IMR-90 (cell line): ENCODE results near the gene SSR3.

Experiments used
- BHLHE40 ChIP-seq: fragments of 150-350 bp; IDR thresholded peaks from 2 replicates; pipeline ENCODE4 v1.6.1; 2016; ENCODE audit warnings: mild to moderate bottlenecking, low read depth, low read length
- CEBPB ChIP-seq: IDR thresholded peaks from 2 replicates; pipeline ENCODE4 v1.6.1; 2012; ENCODE audit warnings: low read depth, low read length, improper control_type of control experiment
- FOS ChIP-seq: fragments of 150-350 bp; IDR thresholded peaks from 2 replicates; pipeline ENCODE4 v1.6.1; 2016; ENCODE audit warnings: low read depth, low read length
- MAFK ChIP-seq: IDR thresholded peaks from 2 replicates; pipeline ENCODE4 v1.6.1; 2012; ENCODE audit warnings: low read depth, low read length, improper control_type of control experiment
- MAZ ChIP-seq: IDR thresholded peaks from 2 replicates; pipeline ENCODE4 v1.6.1; 2012; ENCODE audit warnings: low read depth, mild to moderate bottlenecking, low read length, improper control_type of control experiment, moderate library complexity, borderline replicate concordance
- MXI1 ChIP-seq: IDR thresholded peaks from 2 replicates; pipeline ENCODE4 v1.6.1; 2012; ENCODE audit warnings: low read depth, mild to moderate bottlenecking, low read length, moderate library complexity, borderline replicate concordance
- POLR2A ChIP-seq: IDR thresholded peaks from 2 replicates; pipeline ENCODE4 v1.6.1; 2012; ENCODE audit warnings: mild to moderate bottlenecking, low read depth, low read length
- RAD21 ChIP-seq: IDR thresholded peaks from 2 replicates; pipeline ENCODE4 v1.6.1; 2012; ENCODE audit warnings: low read length, improper control_type of control experiment
- RCOR1 ChIP-seq: IDR thresholded peaks from 2 replicates; pipeline ENCODE4 v1.6.1; 2012; ENCODE audit warnings: mild to moderate bottlenecking, low read length, improper control_type of control experiment; ENCODE audit not compliant: insufficient replicate concordance
- RFX5 ChIP-seq: IDR thresholded peaks from 2 replicates; pipeline ENCODE4 v1.8.0; 2012; ENCODE audit warnings: low read depth, mild to moderate bottlenecking, low read length, moderate library complexity
- SMC3 ChIP-seq: fragments of 150-350 bp; IDR thresholded peaks from 2 replicates; pipeline ENCODE4 v1.6.1; 2016; ENCODE audit warnings: low read depth, mild to moderate bottlenecking, antibody characterized with exemption, low read length, moderate library complexity
- TF ChIP-seq, protein P1 (sequence below): conservative IDR thresholded peaks from 2 replicates; pipeline ENCODE4 v1.5.1; 2012; ENCODE audit warnings: mild to moderate bottlenecking, low read depth, low read length, improper control_type of control experiment
- TF ChIP-seq, protein P2 (sequence below): fragments of 150-350 bp; IDR thresholded peaks from 2 replicates; pipeline ENCODE4 v1.6.1; 2016; ENCODE audit warnings: low read depth, mild to moderate bottlenecking, low read length, moderate library complexity, borderline replicate concordance
- TF ChIP-seq, protein P3 (sequence below): fragments of 150-350 bp; IDR thresholded peaks from 2 replicates; pipeline ENCODE4 v1.6.1; 2017; ENCODE audit warnings: mild to moderate bottlenecking, antibody characterized with exemption, low read length, low read depth

DNA sequence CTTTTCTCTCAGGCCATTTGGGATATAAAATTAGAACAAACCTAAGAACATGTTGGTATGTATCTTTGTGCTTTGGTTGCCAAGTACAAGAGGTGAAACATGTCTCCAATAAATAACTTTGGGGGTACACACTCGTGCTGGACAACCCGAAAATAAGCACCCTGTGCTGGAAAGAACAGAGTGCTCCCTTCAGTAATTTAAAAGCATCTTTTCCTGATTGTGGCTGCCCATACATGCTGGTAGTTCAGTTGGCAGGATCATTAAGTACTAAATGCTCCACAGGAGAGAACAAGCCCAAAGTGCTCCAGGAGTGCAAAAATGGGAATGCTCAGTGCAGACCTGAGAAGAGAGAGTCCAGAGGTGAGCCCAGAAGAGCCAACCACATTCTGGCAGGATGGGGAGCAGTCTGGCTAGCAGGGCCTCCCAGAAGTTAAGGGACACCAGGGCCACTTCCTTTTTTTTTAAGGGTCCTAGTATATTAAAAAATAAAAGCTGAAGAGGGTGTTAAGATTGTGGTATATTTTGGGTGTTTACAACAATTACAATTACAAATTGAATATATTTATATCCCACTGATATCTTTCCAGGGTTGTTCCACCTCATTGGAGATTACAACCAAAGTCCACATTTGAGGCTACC is 48.6 kb upstream of the SSR3 start:
- no peak for TF ChIP-seq RAD21
- TF ChIP-seq POLR2A: no peak
- TF ChIP-seq, protein P1, sequence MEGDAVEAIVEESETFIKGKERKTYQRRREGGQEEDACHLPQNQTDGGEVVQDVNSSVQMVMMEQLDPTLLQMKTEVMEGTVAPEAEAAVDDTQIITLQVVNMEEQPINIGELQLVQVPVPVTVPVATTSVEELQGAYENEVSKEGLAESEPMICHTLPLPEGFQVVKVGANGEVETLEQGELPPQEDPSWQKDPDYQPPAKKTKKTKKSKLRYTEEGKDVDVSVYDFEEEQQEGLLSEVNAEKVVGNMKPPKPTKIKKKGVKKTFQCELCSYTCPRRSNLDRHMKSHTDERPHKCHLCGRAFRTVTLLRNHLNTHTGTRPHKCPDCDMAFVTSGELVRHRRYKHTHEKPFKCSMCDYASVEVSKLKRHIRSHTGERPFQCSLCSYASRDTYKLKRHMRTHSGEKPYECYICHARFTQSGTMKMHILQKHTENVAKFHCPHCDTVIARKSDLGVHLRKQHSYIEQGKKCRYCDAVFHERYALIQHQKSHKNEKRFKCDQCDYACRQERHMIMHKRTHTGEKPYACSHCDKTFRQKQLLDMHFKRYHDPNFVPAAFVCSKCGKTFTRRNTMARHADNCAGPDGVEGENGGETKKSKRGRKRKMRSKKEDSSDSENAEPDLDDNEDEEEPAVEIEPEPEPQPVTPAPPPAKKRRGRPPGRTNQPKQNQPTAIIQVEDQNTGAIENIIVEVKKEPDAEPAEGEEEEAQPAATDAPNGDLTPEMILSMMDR: no peak
- no peak for TF ChIP-seq BHLHE40
- no peak for TF ChIP-seq FOS
- no peak for TF ChIP-seq MXI1
- no peak for TF ChIP-seq MAZ
- no peak for TF ChIP-seq MAFK
- TF ChIP-seq, protein P2, sequence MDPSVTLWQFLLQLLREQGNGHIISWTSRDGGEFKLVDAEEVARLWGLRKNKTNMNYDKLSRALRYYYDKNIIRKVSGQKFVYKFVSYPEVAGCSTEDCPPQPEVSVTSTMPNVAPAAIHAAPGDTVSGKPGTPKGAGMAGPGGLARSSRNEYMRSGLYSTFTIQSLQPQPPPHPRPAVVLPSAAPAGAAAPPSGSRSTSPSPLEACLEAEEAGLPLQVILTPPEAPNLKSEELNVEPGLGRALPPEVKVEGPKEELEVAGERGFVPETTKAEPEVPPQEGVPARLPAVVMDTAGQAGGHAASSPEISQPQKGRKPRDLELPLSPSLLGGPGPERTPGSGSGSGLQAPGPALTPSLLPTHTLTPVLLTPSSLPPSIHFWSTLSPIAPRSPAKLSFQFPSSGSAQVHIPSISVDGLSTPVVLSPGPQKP: no peak
- no peak for TF ChIP-seq RCOR1
- TF ChIP-seq RFX5: no peak
- no peak for TF ChIP-seq CEBPB
- TF ChIP-seq SMC3: no peak
- TF ChIP-seq, protein P3, sequence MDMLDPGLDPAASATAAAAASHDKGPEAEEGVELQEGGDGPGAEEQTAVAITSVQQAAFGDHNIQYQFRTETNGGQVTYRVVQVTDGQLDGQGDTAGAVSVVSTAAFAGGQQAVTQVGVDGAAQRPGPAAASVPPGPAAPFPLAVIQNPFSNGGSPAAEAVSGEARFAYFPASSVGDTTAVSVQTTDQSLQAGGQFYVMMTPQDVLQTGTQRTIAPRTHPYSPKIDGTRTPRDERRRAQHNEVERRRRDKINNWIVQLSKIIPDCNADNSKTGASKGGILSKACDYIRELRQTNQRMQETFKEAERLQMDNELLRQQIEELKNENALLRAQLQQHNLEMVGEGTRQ: no peak
